Activated gamma-delta T cell treated with anti-CD3 and anti-CD28 coated beads, Interleukin-2, amount 50 U/mL, for 16 hours (primary cell): ENCODE results near the gene SF3B3.

Source experiments
- DNase-seq: peaks from one replicate; pipeline ENCODE4 v3.0.0-alpha.2; 2020; ENCODE audit warnings: low read depth

The SF3B3 gene

DNA sequence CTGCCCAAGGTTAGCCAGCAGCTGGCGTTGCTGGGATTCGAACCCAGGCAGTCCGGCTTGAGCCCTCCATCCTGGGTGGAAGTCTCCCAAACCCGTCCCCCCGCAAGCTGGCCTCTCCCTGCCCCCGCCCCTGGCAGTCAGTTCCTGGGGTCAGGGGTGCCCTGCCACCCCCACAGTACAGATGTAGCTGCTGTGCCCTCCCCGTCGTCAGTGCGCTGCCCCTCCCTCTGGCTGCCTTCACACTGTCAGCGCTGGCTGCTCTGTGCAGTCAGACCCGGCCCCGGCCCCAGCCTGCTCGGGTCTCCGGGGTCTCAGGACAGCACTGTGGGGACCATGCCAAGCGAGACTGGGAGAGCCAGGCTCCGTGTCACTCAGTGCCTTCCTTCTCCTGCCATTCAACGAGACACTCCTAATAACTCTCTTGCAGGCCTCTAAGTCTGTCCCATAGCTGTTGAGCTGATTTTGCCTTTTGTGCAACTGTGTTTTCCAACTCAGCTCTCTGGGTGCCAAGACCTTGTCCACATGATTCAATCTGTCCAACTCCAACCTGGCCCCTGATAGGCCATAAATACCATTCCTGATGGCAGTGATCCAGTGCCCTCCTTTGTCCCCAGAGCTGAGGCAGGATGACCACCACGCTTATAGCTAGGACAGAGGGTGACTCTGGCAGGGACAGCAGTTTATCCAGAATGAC lies 67.3 kb downstream of the SF3B3 start:
- DNase-seq = no peak

DNA sequence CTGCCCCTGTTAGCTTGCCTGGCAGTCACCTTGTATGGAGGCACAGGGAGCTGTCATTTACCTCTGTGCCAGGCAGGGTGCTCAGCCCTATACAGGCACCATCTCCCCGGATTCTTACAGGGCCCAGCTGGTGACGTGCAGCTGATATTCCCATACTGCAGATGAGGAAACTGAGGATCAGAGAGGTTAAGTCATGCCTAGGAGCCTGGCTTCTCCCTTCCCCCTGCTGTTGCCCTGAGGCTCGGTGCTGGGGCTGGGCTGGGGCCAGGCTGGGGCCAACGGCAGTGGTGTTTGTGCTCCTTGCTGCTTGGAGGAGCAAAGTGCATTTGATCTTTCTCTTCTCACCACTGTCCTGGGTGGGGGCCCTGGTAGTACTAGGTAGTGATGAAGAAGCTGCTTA lies 68.0 kb downstream of the SF3B3 start:
- no peak for DNase-seq

DNA sequence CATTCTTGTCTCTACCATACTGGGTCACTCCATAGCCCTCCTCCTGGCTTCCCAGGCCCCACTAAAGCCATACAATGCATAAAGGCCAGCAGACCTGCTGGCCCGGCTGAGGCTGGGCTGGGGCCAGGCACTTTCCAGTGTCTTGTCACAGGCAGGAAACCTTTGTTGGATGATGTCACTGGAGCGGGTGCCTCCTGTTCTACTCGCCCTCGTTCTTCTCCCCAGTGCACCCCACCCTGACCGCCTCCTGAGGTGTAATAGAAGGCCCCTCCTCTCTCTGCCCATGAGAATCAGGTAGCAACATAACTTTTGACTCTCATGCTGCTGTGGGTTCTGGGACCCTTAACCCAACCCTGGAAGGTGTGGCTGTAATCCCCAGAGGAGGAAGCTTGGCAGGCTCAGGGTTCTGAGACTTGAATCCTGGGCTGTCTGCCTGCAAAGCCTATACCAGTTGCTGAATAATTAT lies 68.5 kb downstream of the SF3B3 start:
- DNase-seq = no peak

DNA sequence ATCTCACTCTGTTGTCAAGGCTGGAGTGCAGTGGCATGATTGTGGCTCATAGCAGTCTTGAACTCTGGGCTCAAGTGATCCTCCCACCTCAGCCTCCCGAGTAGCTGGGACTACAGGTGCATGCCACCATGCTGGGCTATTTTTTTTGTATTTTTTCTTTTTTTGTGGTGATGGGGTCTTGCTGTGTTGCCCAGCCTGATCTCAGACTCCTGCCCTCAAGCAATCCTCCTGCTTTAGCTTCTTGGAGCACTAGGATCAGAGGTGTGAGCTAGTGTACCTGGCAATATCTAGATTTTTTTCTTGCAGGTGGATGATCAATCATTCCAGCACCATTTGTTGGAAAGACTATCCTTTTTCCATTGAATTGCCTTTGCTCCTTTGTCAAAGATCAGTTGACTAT lies 69.9 kb downstream of the SF3B3 start:
- DNase-seq = no peak

DNA sequence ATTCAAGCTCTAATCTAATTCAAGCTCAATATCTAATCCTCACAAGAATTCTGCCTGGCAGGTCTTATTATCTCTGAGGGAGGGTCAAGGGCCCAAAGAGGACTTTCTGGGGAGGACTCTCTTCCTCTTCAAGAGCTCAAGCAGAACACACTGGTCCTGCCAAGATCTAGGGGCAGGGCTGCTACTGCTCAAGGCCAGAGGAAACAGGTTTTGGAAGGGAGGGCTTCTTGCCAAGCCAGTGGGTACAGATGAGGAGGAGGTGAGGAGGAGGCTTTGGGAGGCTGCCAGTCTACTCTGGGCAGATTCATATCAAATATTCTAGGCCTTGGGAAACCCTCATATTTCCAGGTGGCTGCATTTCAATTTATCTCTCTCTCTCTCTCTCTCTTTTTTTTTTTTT lies 71.0 kb downstream of the SF3B3 start:
- no peak for DNase-seq

DNA sequence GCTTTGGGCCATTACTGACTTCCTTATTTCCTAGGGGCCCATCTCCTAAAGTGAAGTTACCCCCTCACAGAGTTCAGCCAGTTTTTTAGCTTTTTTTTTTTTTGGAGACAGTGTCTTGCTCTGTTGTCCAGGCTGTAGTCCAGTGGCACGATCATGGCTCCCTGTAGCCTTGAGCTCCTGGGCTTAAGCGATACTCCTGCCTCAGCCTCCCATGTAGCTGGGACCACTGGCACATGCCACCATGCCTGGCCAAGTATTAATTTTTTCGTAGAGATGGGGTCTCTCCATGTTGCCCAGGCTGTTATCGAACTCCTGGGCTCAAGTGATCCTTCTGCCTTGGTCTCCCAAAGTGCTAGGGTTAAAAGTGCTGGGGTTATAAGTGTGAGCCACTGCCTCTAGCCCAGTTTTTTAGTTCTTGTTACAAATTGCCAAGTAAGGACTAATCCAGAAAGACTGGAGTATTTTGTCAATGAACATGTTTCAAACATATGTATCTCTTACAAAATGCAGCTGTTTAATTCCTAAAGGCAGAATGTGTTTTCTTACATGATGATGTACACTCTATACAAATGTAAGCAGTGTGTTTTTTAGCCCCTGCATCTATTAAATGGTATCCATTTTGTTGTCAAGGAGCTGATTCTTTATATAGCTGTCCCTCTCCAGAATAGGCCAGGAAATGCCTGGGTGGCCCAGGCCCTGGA lies 73.7 kb downstream of the SF3B3 start:
- DNase-seq = no peak

DNA sequence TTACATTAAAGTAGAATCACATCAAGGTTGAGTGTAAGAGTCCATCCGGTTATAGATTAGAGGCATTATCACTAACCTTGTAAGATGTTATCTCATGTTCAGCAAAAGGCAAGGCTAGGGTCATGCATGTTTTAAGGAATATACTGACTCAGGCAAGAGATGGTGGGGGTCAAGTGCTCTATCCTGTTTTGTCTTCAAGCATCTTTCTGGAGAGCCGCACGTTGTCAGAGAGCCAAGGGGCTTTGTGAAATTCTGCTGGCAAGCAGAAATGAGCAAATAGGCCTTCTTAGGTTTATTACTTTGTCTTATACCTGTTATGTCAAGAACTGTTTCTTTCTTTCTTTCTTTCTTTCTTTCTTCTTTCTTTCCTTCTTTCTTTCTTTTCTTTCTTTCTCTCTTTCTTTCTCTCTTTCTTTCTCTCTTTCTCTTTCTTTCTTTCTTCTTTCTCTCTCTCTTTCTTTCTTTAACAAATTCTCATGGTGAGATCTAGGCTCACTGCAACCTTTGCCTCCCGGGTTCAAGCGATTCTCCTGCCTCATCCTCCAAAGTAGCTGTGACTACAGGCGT lies 75.4 kb downstream of the SF3B3 start:
- no peak for DNase-seq

DNA sequence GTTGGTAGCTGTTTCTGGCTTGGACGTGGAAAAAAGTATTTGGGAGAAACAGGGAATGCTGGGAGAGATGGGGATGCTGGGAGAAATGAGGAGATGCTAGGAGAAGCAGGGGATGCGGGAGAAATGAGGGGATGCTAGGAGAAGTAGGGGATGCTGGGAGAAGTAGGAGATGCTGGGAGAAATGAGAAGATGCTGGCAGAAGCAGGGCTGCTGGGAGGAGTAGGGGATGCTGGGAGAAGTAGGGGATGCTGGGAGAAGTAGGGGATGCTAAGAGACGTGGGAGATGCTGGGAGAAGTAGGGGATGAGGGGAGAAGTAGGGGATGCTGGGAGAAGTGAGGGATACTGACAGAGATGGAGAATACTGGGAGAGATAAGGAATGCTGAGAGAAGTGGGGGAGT lies 77.1 kb downstream of the SF3B3 start:
- DNase-seq = no peak

DNA sequence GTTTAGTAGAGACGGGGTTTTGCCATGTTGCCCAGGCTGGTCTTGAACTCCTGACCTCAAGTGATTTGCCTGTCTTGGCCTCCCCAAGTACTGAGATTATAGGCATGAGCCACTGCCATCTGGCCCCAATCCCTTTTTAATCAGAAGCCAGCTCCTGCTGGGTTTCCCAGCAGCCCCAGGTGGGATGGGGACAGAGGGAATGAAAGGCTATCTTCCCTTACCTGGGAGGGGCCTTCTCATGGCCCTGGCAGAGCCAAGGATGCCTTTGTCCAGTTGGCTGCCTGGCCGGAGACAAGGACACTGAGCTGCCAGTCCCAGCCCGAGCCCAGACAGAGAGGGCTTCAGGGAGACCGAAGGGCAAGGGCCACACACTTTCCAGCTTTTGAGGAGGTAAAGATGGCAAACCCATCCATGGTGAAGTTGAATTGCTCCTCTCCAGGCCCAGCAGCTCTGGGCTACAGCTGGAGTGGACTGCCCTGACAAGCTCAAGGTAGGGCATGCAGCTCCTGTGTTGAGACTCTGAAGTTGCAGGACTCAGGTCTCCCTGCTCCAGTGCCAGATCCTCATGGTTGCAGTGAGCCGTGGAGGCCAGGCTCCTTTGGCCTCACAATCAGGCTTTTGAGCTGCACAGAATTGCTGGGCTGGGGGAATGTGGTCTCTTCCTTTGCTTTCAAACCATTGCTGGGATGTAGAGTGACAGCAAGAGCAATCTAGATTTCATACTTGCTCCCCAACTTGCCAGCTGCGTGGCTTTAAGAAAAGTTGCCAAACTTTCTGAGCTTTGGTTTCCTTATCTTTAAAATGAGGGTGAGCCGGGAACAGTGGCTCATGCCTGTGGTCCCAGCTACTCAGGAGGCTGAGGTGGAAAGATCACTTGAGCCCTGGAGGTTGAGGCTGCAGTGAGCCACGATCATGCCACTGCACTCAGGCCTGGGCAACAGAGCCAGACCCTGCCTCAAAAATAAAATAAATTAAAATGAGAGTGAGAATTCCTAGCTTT lies 78.3 kb downstream of the SF3B3 start:
- DNase-seq = no peak

DNA sequence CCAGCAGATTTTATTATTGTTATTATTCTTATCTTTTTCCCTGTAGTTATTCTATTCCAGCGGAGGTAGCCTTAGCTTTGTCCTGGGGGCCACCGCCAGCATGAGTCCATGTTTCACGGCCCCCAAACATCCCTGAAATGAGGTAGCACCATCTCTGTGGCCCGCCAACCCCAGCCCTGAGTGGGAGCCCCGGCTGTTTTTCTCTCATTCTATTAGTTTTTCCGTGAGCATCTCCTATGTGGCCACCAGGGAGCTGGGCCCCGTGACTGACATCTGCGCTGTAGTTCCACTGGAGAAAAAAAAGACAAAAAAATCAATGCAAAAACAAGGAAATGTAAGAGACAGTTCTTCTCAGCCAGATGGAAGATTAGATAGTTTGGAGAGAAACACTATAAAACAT lies 79.2 kb downstream of the SF3B3 start:
- DNase-seq = no peak

DNA sequence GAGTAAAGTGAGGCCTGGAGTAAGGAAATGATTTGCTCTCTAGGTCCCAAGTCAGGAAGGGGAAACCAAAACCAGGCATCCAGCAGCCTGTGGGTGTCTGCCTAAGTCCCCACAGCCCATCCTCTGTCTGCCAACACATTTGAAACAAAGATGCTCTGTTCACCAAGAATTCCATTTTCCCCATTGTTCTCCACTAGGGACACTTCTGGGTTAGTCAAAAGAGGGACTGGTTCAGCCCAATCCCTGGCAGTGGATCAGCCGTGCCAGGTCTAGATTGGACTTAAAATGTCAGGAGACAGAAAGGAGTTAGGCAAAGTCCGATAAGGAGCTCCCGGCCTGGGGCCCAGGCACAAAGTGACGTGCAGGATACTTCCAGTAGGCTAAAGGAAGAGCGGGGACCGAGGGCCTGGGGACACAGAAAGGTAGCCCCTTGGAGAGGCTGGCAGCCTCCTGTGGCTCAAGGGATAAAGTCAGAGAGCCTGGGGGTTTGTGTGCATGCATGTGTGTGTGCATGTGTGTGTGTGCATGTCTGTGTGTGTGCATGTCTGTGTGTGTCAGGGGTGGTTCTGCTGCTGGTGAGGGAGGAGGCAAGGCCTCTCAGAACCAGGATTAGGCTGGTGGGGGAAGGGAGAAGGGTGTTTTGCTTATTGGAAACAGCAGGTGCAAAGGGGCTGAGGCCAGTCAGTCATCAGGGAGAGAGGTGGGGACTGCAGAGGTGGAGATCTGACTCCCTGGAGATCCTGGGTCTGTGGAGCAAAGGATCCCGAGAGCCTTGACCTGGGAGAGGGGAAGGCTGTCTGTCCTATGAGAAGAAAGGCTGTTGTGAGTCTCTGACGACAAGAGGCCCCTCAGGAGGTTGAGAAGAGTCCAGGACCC lies 81.0 kb downstream of the SF3B3 start:
- no peak for DNase-seq

DNA sequence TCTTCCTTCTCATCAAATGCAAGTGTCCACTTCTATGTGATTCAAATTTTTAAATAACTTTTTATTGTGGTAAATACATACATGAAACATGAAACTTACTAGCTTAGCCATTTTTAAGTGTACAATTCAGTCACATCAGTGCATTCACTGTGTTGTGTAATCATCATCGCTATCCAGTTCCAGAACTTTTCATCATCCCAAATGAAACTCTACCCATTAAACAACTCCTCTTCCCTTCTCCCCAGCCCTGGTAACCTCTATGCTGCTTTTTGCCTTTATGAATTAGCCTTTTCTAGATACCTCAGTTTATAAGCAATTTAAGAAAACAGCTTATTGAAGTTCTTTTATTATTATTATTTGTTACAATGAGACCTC lies 81.7 kb downstream of the SF3B3 start:
- DNase-seq = no peak

DNA sequence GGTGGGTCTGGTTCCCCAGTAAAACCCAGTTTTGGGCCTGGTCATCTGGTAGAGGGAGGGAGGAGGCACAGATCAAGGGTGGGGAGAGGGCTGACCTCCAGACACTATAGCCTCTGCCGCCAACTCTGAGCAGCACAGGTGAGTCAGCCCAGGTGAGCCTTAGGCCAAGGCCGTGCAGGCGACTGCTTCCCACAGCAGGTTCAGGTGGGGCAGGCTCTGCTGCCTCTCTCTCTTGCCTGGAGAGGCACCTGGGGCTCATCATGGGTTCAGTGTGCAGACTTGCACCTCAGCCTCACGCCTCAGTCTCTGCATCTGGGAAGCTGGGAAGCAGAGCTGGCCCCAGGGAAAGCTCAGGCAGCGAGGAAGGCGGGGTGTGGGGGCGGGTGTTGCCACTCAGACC lies 84.9 kb downstream of the SF3B3 start:
- DNase-seq = no peak

DNA sequence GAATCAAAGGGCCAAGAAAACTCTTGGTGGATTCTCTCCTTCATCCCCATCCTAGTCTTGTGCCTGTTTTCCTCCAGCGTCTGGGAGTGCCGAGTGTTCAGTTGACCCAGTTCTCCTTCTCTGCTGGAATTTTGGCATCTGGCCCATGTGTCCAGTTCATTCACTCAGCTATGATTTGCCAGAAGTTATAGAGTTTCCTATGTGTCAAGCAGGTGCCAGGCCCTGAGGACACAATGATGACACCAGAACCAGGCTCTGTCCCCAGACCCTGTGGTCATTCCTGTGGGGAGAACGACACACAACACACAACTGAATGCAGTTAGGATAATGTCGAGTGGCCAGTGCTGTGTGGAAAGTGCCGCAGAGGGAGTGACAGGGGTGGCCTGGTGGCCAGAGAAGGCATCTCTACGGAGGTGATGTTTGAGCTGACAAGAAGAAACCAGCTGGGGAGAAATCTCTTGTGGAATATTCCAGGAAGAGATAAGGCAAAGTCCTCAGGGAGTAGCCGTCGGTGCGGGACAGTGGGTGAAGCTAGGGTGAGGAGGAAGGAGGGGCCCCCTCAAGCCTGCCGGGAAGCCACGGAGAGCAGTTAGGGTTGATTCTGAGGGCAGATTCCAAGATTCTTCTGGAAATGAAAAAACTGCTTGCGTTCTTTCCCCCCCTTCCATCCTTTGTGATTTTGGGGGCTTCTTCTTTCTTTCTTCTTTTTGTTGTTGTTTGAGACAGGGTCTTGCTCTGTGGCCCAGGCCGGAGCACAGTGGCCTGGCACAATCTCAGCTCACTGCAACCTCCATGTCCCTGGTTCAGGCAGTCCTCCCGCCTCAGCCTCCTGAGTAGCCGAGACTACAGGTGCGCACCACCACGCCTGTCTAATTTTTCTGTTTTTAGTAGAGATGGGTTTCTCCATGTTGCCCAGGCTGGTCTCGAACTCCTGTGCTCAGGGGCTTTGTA lies 86.9 kb downstream of the SF3B3 start:
- DNase-seq = no peak

DNA sequence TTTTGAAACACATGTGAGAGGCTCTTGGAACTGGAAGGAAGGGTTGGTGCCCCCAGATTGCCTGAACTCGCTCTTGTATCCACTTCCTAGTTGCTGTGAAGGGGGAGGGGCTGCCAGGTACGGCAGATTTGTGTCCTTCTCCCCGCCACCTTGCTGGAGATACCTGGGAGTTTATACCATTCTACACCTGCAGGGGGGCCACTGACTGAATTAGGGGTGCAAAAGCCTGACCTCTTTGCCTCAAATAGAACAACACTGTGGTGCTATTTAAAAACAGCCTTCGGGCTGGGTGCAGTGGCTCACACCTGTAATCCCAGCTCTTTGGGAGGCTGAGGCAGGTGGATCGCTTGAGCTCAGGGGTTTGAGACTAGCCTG lies 87.6 kb downstream of the SF3B3 start:
- DNase-seq = no peak

DNA sequence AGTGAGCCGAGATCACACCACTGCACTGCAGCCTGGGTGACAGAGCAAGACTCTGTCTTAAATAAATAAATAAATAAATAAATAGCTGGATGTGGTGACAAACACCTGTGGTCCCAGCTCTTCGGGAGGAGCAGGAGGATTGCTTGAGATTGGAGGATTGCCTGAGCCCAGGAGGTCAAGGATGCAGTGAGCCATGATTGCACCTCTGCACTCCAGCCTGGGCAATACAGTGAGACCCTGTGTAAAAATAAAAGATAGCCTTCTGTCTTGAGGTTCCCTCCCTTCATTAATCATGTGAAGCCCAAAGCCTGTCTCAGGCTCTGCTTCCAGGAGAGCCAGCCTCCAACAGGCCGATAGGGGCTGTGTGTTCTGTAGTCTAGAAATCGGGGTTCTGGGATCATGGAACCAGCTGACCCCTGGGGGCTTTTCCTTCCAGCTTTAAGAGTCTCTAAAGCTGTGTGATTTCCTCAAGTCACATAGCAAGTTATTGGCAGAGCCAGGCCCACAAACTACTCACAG lies 88.2 kb downstream of the SF3B3 start:
- DNase-seq = no peak

DNA sequence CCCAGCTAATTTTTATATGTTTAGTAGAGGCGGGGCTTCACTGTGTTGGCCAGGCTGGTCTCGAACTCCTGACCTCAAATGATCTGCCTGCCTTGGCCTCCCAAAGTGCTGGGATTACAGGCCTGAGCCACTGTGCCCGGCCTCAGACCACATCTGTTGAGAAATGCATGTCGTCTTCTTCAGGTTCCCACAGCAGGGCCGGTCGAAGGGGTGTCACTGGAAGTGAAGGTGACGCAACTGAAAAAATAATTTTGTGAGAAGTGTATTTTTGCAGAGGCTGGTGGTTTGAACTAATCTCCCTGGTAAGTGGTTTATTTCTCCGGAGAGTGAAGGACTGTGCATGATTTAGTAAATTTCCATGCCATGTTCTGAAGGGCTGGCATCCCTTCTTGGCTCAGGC lies 89.3 kb downstream of the SF3B3 start:
- no peak for DNase-seq

DNA sequence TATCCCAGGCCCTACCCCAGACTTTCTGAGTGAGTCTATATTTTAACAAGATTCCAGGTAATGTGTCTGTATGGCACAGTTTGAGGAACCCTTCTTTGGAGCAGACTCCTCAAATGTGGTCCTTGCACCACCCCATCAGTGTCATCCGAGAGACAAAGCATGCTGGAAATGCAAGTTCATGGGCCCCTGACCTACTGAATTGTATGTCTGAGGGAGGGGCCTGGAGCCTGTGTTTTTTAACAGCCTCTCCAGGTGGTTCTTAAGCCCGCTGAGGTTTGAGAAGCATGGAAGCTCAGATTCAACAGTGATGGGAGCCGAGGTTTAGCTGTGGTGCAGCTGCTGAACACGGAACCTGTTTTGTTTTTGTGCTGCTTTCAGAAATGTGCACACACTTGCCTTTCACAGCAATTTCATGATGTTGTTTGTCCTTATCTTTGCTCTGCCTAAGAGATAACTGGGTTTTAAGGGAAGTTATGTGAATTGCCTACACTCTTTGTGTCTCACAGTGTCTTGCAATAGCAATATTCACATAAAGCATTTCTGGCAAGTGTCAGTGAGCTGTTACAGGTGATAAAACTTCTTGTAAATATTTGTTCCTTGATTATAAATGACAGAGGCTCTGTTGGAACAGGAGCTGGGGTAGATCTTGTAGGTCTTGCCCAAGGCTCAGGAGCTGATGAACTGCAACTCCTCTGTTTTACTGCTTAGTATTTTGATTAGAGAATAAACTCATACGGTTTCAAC lies 90.8 kb downstream of the SF3B3 start:
- DNase-seq = no peak

DNA sequence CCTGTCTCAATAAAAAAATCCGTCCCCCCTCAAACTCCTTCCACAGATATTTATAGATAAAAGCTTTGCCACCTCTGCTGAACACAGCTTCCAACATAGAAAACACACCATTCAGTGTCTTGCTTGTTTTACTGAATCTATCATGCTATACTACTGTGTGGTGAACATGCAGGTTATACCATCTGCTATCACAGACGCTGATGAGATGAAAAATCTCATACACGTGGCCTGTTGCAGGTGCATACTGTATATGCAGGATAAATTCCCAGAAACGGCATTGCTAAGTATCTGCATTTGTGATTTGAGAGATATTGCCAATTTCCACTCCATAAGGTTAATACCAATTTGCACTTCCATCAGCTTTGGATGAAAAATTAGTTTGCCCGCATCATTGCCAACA lies 92.3 kb downstream of the SF3B3 start:
- no peak for DNase-seq
